GM18868 (cell line): Measurements from ENCODE around the gene AHSG.
"Not testable (repeated sequence)": the region's sequence is repeated elsewhere in the genome, so short reads cannot be mapped to it uniquely, and the experiment has no call there.

Experiments used
- ATAC-seq: cut with Tn5 transposase; IDR thresholded peaks from one replicate; pipeline ENCODE4 v1.9.1; 2021; ENCODE audit warnings: mild to moderate bottlenecking, moderate library complexity; ENCODE audit not compliant: unreplicated experiment

AHSG gene, protein sequence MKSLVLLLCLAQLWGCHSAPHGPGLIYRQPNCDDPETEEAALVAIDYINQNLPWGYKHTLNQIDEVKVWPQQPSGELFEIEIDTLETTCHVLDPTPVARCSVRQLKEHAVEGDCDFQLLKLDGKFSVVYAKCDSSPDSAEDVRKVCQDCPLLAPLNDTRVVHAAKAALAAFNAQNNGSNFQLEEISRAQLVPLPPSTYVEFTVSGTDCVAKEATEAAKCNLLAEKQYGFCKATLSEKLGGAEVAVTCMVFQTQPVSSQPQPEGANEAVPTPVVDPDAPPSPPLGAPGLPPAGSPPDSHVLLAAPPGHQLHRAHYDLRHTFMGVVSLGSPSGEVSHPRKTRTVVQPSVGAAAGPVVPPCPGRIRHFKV

DNA sequence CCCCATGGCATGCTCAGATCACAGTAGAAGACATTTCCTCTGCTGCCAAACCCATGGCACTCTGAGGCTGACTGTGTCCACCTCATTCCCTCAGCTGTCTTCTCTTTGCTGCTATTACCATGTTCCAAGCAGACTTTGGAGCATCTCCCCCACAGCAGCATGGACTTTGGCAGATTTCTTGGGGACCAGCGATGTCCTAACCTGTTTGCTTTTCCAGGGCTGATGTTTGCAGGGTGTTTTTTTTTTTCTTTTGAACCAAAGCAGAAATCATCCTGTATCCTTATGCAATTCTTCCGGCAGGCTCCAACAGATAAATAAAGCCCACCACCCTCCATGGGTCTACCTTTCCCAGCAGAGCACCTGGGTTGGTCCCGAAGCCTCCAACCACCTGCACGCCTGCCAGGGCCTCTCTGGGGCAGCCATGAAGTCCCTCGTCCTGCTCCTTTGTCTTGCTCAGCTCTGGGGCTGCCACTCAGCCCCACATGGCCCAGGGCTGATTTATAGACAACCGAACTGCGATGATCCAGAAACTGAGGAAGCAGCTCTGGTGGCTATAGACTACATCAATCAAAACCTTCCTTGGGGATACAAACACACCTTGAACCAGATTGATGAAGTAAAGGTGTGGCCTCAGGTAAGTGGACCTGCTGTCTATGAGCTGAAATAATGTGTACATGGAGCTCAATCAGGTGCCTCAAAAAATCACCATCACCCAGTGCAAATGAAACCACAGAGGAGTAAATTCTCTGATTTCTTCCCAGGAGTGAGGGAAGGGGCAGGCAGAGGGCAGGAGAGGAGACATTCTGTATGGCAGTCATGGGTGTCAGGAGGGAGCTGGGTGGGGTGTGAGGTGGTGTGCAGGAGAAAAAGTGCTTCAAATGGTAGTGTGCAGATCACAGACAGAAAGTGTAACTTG lies at the start of gene AHSG:
Gene AHSG, plus strand, starts transcription at position 340 of the 916 bp plus-strand sequence. Its CDS starts 82 bp downstream, at position 422.
- no peak for ATAC-seq

DNA sequence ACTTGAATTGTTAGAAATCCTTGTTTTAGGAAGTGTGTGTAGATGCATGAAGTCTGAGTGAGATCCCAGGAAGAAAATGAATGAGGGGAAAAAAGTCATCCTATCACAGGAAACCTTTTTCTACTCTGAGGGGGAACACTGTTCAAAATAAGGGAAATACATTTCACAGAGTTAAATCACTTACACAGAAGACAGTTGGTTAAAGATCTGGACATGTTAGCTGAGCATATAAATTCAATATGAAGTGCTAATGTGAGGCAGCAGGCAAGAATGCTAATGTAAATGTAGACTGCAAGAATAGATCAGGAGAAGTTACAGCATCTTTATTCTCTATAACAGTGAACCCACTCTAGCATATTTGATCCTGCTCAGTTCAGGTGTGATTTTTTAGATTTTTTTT lies 48.3 kb upstream of the AHSG start:
- ATAC-seq = no peak

DNA sequence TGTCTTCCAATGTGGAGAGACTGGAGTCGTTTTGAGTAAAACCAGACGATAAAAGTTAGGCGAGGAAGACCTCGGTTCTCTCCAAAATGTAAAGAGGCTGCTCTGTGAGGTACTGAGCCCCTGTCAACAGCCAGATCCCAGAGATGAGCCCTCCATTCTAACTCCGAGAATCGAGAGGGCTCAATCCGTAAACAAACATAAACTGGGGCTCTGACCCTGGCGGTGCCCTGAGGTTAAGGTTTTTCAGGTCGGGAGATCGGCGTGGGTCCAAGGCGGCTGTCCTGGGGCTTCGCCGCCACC lies 46.1 kb upstream of the AHSG start:
- ATAC-seq = no peak

DNA sequence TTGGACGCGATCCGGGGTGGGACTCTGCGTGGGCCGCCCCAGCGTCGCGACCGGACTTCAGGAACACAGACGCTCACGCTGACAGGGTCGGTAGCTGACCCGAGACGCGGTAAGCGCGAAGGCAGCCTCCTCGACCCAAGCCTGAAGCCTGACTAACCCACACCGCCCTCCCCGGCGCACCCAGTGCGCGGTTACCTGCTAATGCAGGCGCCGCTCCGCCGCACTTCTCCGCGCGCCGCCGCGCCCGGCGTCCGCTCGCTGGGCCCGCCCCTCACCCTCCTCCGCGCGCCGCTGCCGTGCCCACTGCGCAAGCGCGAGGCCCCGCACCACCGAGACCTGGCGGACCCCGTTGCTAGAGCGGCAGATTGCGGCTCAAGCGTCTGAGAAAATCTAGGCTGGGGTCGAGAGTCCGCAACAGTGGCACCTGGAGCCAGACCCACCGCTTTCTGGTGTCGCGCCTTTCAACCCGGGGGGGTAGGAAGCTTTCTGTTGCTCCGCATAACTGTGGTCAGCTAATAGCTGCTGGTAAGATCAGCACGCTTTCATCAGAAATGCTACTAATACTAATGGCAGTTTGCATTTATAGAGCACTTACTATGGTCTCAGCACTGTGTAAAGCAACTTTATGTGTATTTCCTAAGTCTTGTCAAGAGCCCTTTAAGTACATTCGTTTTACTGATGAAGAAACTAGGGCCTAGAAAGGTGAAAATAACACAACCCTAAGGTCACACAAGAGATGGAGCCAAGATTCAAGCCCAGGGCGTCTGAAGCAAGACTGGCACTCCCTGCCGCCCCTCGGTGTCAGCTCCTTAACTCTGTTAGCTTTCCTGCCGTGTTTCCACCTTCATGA lies 45.6 kb upstream of the AHSG start, which contains the start of gene TBCCD1:
Gene TBCCD1, minus strand, starts transcription at position 268 of the 850 bp plus-strand sequence. CDS start 3,010 bp downstream, outside the sequence.
- ATAC-seq = peak; percentile 40

DNA sequence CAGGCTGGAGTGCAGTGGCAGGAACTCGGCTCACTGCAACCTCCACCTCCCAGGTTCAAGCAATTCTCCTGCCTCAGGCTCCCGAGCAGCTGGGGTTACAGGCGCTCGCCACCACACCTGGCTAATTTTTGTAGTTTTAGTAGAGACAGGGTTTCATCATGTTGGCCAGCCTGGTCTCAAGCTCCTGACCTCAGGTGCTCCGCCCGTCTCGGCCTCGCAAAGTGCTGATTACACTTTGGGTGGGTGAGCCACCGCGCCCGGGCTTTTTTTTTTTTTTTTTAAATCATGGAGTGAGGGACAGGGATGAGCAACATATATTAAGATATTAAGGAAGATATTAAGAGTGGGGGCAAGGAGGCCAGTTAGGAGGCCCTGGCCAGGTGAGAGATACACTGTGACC lies 43.5 kb upstream of the AHSG start:
- ATAC-seq = not testable (repeated sequence)

DNA sequence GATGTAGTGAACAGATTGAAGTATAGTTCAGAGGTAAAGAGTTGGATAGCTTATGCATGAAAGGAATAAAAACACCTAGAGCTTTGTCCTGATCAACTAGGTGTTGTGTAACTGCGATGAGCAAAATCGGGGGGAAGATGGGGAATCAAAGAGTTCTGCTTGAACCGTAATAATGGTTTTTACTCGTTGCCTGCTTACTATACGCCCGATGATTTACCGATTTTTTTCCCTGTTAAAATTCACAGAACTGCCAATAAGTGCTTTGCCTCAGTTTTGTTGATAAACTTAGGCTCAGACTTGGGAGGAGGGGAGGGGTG lies 43.1 kb upstream of the AHSG start:
- no peak for ATAC-seq

DNA sequence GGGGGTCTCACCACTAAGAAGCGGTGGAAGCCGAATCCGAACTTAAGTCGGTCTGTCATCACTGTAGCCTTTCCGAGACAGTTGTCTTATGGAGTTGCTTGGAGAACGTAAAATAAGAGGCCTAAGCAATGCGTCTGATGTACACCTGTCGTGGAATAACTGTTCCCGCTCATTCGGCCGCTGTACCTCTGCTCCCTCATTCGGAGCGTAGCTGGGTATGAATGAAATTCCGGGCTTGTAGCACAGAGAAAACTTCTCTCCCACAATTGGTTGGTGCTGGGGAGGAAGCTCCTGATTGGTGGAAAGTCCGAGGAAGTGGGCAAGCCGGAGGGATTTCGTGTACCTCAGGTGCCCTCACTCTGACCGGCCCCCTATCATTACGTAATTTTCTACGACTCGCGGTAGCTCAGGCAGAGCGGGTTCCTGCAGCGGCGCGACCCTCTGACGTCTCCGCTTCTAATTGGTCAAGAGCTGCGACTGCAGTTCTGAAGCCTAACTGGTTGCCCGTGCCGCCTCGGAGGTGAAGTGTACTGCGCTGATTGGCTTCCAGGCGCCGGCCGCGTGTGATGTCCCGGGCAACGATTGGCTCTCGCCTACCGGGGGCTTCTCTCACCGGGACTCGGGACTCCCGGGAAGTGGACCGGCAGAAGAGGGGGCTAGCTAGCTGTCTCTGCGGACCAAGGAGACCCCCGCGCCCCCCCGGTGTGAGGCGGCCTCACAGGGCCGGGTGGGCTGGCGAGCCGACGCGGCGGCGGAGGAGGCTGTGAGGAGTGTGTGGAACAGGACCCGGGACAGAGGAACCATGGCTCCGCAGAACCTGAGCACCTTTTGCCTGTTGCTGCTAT lies 42.5 kb upstream of the AHSG start, which contains the start of gene DNAJB11:
Gene DNAJB11, plus strand, starts transcription at position 625 of the 845 bp plus-strand sequence. Its CDS starts 178 bp downstream, at position 803.
- ATAC-seq = peak; percentile 88

DNA sequence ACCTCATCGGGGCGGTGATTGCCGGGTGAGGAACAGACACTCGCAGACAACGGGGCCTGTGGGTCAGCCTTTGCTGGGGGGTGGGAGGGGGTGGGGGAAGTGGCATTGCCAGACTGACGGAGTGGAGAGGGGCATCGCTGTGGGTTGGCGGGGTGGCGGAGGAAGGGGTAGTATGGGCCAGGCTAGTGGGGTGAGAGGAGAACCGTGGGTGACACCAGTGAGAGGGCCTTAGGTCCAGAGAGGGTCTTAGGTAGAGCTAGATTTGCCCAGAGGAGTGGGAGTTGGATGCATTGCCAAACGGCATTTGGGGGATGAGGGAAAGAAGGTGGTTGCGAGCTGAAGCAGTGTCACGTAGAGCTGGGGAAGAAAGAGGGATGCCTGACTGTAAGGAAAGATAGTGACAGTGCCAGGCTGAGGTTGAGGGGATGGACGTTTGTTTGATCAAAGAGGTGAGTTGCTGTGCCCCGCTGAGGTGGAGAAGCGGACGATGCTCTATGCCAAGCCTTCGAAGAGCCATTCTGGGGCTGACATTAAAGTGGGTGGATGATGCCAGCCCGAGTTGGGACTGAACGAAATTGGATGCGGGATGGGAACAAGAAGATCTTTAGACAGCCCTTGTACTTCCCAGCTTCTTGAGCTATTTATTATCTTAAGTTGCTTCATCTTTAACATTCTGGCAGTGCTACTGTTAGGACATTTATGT lies 41.8 kb upstream of the AHSG start:
- no peak for ATAC-seq

DNA sequence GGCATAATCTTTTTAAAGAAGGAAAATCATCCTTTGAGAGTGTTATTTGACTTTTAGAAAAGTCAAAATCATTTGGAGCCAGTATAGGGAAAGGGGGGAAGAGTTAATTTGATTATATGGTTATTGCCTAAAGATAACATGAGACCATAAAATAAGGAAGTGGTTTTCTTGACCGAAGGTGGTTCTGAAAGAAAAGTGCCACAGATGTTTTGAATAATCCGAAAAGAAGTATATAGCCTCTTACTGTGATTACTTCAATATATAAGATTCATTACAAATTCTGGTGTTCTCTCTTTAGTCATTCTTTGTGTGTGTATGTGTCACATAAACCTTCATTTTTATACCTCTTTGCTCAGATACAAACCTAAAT lies 41.2 kb upstream of the AHSG start:
- ATAC-seq = no peak

DNA sequence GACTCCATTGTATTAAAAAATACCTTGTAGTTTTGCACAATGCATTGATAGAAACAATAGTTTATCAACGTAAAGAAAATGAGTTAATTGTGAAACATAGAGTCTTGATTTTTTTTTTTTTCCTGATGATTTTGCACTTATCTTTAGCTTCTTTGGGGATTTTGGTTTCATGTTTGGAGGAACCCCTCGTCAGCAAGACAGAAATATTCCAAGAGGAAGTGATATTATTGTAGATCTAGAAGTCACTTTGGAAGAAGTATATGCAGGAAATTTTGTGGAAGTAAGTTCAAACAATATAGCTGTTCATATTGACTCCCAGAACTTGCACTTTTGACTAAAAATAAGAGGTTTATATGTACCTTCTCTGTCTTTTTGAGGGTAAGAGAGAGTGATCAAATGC lies 35.3 kb upstream of the AHSG start:
- ATAC-seq = no peak

DNA sequence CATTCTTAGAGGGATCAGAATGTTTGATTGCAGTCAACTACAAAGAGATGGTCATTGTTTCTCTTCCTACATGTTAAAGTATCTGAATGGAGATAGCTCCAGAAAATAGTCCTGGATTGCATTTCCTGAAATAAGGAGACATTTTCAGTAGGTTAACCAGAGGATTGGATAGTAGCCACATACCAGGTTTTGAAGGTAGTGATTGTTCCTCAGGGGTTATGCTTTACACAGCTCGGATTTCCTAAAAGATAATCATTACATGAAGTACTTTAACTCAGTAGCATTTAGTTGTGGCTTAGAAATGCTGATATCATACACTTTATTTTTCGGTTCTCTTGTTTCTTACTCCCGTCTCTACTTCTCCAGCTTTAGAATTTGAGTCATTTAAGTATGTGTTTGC lies 32.1 kb upstream of the AHSG start:
- no peak for ATAC-seq

DNA sequence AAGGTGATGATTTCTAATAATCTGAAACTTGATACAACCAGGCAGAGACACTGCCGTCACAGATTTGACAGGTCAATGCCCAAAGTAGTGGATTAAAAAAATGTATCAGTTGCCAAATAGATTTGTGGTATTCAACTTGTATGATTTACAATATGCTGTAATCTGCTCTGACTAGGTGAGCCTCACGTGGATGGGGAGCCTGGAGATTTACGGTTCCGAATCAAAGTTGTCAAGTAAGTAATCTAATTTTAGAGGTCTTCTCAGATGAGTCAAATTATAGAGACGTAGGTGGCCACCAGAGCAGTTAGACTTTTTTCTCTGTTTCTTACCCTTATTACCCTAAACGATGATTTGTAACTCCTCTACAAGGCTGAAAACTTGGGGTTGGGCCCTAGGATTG lies 30.3 kb upstream of the AHSG start:
- no peak for ATAC-seq

DNA sequence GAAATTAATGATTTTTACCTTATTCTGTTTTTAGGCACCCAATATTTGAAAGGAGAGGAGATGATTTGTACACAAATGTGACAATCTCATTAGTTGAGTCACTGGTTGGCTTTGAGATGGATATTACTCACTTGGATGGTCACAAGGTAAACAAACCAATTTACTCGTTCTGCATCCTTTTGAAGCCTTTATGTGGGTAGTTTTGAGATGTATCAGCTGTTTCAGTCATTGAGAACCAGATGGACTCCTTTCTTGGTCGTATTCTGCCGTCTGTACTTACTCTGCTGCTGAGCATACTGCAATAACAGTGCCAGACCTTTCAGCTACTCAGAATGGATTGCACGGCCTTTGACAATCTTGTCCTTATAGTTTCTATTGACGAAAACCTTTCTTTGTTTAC lies 29.0 kb upstream of the AHSG start:
- no peak for ATAC-seq

DNA sequence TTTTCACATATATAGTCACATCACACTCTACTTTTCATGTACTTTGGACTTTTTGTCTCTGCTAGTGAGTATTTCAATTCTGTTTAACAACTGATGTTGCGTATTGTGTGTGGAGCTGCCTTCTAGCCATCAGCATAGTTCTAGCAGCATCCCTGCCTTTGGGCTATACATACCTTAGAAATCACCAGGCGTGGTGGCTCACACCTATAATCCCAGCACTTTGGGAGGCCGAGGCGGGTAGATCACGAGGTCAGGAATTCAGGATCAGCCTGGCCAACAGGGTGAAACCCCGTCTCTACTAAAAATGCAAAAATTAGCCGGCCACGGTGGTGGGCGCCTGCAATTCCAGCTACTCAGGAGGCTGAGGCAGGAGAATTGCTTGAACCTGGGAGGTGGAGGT lies 26.6 kb upstream of the AHSG start:
- not testable (repeated sequence) for ATAC-seq

DNA sequence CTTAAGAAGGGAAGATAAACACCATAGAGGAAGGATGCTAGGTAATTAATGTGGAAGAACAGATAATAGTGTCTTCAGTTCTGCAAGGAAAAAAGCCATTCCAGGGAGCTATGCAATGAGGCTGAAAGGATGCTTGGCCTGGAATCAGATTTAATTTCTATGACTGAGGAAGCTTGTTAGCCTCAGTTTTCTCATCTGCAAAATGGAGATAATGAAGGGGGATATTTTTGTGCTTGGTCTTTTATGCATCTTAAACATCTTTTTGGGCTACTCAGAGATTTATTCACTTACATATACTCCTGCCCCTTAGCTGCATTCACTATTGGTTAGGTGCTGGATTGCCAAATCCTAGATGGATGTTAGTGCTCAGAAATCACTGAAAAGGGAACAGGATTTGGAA lies 25.7 kb upstream of the AHSG start:
- ATAC-seq = no peak

DNA sequence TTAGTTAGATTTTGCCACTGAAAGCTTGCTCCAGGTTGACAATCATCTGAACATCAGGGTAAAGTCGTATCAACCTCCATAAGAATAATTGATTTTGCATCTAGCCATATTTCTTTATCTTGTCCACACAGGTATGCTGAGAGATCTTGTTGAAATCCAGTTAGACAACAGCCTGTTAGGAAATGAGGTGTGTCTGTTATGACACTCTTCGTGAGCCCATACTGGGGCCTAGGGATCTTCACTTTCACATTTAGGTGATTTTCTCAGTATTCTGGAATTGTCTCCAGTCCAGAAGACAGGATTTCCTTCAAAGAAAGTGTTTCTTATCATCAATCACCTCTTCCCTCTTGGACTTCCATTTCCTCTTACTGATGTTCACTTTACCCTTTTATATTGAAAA lies 24.2 kb upstream of the AHSG start:
- ATAC-seq = no peak

DNA sequence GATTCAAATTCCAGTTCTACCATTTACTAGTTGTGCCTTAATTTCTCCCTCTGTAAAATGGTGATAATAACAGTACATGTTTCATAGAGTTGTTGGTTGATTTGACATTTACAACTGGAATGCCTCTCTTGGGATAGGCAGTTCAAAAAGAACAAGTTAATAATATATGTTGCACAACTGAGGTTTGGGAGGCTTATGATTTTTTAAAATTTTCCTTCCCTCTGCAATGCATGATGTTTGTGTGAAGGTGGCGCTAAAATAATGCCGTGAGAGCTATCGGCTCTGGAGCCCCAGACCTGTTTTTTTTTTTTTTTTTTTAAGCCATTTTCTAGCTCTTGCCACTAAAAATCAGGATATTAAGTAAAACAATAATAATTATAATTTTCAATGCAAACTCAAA lies 23.7 kb upstream of the AHSG start:
- no peak for ATAC-seq

DNA sequence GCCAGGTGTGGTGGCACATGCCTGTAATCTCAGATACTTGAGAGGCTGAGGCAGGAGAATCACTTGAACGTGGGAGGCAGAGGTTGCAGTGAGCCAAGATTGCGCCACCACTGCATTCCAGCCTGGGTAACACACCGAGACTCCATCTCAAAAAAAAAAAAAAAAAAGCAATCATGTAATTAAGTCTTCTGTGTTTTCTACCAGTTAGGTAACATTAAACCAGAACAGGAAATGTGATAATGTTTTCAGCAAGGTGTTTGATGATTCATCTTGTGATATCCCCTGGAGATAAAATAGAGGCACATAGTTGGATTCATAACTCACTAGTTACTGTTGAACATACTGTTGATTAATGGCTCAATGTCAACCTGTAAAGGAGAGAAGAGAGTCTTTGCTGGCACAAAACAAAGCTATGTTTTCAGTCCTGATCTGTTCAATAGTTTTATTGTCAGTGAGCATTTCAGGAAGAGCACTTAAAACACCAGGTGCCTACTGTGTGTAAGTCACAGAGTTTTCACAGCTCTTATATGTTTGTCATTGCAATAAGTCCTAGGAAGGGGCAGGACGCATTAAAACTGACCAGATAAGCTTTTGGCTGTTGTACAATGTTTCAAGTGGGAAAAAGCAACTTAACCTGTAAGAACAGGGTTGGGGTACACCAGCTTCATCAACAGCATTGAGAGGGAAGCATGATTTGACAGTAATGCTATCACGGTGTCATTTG lies 22.8 kb upstream of the AHSG start:
- no peak for ATAC-seq
